HL-60 (cell line): Measurements from ENCODE around the gene LSG1.

Source experiments
- SPI1 ChIP-seq: IDR thresholded peaks from 2 replicates; pipeline ENCODE4 v1.6.1; 2012; ENCODE audit warnings: low read depth, mild to moderate bottlenecking, borderline replicate concordance
- TF ChIP-seq, protein P1 (sequence below): IDR thresholded peaks from one replicate; pipeline ENCODE4 v1.5.1; 2011; ENCODE audit warnings: low read length, control low read depth, inconsistent platforms; ENCODE audit not compliant: insufficient read depth

DNA sequence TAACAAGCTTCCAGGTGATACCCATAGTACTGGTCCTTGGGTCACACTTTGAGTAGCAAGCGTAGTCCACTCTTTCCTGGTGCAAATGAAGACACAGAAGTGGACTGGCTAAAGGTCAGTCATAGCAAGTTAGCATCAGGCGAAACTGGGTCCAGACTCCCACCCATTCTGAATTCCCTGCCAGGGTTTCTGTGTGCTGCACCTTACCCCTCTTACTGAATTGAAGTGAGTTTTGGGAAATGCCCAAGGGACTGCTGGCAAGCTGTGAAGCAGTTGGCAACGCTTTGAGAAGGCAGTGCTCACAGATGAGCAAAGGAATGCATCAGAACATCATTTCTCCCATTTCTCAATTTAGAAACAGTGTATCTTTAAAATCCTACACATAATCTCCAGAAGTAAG, 1.8 kb upstream of the LSG1 start:
- TF ChIP-seq, protein P1, sequence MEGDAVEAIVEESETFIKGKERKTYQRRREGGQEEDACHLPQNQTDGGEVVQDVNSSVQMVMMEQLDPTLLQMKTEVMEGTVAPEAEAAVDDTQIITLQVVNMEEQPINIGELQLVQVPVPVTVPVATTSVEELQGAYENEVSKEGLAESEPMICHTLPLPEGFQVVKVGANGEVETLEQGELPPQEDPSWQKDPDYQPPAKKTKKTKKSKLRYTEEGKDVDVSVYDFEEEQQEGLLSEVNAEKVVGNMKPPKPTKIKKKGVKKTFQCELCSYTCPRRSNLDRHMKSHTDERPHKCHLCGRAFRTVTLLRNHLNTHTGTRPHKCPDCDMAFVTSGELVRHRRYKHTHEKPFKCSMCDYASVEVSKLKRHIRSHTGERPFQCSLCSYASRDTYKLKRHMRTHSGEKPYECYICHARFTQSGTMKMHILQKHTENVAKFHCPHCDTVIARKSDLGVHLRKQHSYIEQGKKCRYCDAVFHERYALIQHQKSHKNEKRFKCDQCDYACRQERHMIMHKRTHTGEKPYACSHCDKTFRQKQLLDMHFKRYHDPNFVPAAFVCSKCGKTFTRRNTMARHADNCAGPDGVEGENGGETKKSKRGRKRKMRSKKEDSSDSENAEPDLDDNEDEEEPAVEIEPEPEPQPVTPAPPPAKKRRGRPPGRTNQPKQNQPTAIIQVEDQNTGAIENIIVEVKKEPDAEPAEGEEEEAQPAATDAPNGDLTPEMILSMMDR, result no peak
- no peak for TF ChIP-seq SPI1
